Measurements from ENCODE around the gene NSUN5.

DNA sequence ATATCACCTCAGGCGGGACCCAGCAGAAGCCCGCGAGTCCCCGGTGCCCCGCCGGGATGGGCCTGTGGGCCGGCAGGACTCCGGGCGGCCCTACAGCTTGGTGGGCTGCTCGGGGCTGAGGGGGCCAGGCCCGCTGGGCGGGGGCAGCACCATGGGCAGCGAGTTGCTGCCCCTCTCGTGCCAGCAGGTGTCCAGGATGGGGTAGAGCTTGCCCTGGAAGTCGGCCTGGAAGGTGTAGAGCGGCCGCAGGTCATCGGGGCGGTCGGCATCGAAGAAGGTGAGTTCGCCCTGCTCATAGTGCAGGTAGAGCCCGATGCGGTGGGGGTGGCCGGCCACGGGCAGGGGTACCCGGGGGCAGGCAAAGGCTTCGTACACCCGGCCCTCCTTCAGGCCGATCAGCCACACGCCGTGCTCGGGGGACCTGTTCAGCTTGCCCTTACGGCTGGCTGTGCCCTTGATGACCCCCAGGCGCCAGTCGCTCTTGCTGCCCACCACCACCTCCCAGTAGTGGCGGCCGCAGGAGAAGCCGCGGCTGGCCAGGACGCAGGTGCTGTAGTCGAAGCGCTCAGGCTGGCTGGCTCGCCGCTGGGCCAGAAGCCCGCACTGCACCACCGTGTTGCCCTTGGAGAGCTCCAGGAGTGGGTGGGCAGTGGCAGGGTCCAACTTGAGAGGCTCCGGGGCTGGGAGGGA, 4.3 kb upstream of the NSUN5 start:
- TF ChIP-seq, protein P1, sequence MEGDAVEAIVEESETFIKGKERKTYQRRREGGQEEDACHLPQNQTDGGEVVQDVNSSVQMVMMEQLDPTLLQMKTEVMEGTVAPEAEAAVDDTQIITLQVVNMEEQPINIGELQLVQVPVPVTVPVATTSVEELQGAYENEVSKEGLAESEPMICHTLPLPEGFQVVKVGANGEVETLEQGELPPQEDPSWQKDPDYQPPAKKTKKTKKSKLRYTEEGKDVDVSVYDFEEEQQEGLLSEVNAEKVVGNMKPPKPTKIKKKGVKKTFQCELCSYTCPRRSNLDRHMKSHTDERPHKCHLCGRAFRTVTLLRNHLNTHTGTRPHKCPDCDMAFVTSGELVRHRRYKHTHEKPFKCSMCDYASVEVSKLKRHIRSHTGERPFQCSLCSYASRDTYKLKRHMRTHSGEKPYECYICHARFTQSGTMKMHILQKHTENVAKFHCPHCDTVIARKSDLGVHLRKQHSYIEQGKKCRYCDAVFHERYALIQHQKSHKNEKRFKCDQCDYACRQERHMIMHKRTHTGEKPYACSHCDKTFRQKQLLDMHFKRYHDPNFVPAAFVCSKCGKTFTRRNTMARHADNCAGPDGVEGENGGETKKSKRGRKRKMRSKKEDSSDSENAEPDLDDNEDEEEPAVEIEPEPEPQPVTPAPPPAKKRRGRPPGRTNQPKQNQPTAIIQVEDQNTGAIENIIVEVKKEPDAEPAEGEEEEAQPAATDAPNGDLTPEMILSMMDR (conservative IDR thresholded peaks at IDR 0.05; ENCODE audit: low read length): no peak
- TF ChIP-seq EZH2phosphoT487 (IDR thresholded peaks at IDR 0.05; ENCODE audit: borderline replicate concordance, low read depth, low read length): no peak
